ENCODE data around the gene SULT2B1. TPM values are rescaled to one million over a fixed set of nuclear protein-coding genes. Genes with fewer than 3 reads are reported as not detected.
A peak's percentile ranks its signal among the peaks of the same experiment; 100 is the strongest.

Gene SULT2B1
- total RNA-seq, 1 donor from 2014 or later, result 14.4 TPM

DNA sequence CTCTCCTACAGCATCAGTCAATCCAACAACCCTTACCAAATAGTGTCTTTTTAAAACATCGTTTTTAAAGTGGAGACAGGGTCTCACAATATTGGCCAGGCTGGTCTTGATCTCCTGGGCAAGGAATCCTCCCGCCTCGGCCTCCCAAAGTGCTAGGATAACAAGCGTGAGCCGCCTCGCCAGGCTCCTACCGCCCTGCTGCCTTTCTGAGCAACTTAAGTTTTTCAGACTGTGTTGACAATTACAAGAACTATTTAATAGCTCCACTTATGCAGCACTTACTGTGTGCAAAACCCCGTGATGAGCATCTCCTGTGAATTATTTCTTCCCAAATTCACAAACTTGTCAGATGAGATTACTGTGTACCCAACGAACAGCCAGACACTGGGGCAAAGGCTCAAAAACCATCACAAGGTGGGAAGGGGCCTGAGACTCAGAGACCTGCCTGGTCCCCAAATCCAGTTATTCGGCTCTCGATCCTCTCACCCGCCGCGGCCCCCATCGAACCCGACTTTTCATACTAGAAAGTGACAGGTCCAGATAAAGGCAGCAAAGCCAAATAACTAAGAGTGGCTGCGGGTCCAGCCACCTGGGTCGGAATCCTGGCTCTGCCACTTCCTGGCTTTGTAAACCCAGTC is 66.4 kb downstream of the SULT2B1 start:
- H3K36me3 ChIP-seq, result peaks cover 32% of the 10 kb centered on the region
- TF ChIP-seq, protein P1, sequence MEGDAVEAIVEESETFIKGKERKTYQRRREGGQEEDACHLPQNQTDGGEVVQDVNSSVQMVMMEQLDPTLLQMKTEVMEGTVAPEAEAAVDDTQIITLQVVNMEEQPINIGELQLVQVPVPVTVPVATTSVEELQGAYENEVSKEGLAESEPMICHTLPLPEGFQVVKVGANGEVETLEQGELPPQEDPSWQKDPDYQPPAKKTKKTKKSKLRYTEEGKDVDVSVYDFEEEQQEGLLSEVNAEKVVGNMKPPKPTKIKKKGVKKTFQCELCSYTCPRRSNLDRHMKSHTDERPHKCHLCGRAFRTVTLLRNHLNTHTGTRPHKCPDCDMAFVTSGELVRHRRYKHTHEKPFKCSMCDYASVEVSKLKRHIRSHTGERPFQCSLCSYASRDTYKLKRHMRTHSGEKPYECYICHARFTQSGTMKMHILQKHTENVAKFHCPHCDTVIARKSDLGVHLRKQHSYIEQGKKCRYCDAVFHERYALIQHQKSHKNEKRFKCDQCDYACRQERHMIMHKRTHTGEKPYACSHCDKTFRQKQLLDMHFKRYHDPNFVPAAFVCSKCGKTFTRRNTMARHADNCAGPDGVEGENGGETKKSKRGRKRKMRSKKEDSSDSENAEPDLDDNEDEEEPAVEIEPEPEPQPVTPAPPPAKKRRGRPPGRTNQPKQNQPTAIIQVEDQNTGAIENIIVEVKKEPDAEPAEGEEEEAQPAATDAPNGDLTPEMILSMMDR (IDR thresholded peaks at IDR 0.05), result no peak
- H3K27me3 ChIP-seq (ENCODE audit: low read depth), result no peaks in the 10 kb centered on the region
- peak overlapping the region; percentile 72 for H3K4me3 ChIP-seq
- H3K27ac ChIP-seq, result peak overlapping the region; percentile 86
- no peaks in the 10 kb centered on the region for H3K9me3 ChIP-seq
- H3K4me1 ChIP-seq, result peaks cover 49% of the 10 kb centered on the region
- intact Hi-C loops (cut with DNase I), result no loop called here
- ATAC-seq, result no peak
- DNase-seq, result no peak

DNA sequence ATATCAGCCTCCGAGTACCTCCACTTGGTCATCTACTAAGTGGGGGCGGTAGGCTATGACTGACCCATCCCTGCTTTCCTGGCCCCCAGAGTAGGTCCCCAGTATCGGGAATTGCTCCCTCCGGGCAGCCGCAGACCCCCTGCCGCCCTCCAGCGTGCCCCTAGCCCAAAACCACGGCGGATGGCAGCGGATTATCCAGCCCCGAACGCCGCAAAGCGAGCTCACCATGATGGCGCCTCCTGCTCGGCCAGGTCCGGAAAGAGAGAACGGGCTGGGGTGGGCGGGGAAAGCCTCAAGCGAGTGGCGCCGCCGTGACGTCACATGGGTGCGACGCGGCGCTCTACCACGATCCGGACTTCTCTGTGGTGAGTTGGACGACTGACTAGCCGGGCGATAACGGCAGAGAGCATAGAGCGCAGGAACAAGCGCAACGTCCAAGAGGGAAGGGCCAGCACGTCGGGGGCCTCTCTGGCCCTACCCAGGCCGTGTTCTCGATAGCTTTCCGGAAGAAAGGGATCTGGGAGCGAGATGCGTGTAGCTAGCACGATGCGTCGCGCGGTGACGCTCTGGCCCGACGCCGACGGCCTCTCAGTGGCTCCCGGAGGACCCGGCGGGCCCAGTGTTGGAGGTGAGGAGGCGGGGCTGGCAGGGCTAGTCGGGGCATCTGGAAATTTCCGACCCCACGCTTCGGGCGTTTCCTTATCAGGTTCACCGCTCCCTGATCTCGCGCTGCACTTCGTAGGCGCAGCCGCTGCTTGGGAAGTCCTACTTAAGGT is 67.1 kb downstream of the SULT2B1 start, which contains the start of the genes RPL18 and SPHK2:
TSS of gene RPL18 (minus strand) at position 263 of the 776 bp plus-strand sequence. CDS start at position 228, 35 bp downstream.
TSS of gene SPHK2 (plus strand) at position 591 of the 776 bp plus-strand sequence. CDS start 1,009 bp downstream, outside the sequence.
- intact Hi-C loops (cut with DNase I), result no loop called here
- peak; percentile 98 for DNase-seq
- H3K9me3 ChIP-seq, result no peaks in the 10 kb centered on the region
- TF ChIP-seq, protein P1 (IDR thresholded peaks at IDR 0.05), result no peak
- H3K4me3 ChIP-seq, result peak within 1 kb of the TSS; percentile 72
- H3K36me3 ChIP-seq, result peaks cover 32% of the 10 kb centered on the region
- H3K4me1 ChIP-seq, result peaks cover 54% of the 10 kb centered on the region
- H3K27ac ChIP-seq, result peak within 1 kb of the TSS; percentile 86
- H3K27me3 ChIP-seq (ENCODE audit: low read depth), result no peaks in the 10 kb centered on the region
- peak; percentile 89 to 94 for ATAC-seq

DNA sequence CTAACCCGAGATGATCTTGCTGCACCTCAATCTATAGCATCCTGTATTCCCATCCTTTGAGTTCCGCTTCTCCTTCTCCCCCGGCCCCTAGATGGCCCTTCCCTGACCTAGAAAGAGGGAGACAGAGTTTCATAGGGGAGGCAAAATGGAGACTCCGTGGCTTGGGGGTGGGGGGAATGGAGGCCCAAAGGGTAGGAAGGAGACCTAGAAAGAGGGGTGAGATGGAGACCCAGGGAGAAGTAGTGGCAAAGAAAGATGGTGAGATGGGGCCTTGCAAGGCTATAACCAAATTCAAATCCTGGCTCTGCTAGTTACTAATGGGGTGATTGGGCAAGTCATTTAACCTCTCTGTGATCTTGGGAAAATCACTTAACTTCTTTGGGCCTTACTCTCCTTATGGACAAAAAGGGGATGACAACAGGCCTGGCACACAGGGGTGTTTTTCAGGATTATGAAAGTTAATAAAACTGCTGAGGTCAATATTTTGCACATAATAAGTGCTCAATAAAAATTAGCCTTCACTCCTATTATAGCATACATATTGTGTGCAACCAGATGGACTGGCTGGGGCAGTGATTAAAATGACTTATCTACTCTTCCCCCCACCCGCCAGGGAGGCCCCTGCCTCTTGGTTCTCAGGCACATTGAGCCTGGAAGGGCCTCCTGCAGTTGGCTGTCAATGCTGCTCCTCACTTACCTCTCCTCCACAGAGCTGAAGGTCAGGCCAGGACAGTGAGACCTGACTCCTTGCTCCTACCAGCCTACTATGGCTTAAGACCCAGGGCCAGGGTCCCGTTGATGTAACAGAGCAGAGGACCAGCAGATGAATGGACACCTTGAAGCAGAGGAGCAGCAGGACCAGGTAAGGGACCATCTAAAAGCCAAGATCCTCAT is 68.0 kb downstream of the SULT2B1 start:
- Histone ChIP-seq H3K27ac (peak overlapping the region; percentile 86), H3K36me3 (peaks cover 29% of the 10 kb centered on the region), H3K9me3 (no peaks in the 10 kb centered on the region), H3K4me1 (peaks cover 62% of the 10 kb centered on the region), H3K27me3 (ENCODE audit: low read depth) (no peaks in the 10 kb centered on the region), H3K4me3 (peak overlapping the region; percentile 72)
- DNase-seq, result no peak
- intact Hi-C loops (cut with DNase I), result no loop called here
- TF ChIP-seq, protein P1 (IDR thresholded peaks at IDR 0.05), result no peak
- ATAC-seq, result no peak

DNA sequence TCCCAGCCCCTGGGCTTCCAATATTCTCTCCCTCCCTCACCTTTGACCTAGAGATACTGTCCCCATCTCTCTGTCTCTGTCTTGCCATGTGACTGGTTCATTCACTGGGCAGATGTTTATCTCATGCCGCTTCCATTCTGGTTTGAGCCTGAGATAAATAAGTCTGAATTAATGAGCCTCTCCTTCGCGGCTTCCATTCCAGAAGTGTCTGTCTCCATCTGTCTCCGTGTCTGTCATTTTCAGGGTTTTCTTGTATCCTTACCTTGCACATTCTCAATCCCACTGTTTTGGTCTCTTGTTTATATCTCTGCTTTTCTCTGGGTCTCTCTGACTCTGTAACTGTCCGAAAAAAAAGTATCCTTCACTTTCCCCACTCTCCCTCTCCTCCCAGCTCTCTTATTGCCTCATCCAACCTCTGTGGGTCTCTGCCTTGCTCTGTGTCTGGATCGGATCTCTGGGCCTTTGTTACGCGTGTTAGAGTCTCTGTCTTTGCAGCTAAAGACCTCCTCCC is 71.6 kb downstream of the SULT2B1 start:
- TF ChIP-seq, protein P1 (IDR thresholded peaks at IDR 0.05), result no peak
- H3K4me1 ChIP-seq, result peaks cover 32% of the 10 kb centered on the region
- no peaks in the 10 kb centered on the region for H3K27me3 ChIP-seq (ENCODE audit: low read depth)
- intact Hi-C loops (cut with DNase I), result no loop called here
- peak overlapping the region; percentile 56 for H3K4me3 ChIP-seq
- no peaks in the 10 kb centered on the region for H3K9me3 ChIP-seq
- peak overlapping the region; percentile 70 for H3K27ac ChIP-seq
- DNase-seq (no peak), ATAC-seq (no peak)
- H3K36me3 ChIP-seq, result peaks cover 12% of the 10 kb centered on the region
